Activated T-cell treated with anti-CD3 and anti-CD28 coated beads for 4 hours (primary cell): ENCODE measurements around the gene CACNA1E.

ENCODE experiments used
- DNase-seq: peaks from one replicate; pipeline ENCODE4 v3.0.0-alpha.2; 2020

Gene CACNA1E

DNA sequence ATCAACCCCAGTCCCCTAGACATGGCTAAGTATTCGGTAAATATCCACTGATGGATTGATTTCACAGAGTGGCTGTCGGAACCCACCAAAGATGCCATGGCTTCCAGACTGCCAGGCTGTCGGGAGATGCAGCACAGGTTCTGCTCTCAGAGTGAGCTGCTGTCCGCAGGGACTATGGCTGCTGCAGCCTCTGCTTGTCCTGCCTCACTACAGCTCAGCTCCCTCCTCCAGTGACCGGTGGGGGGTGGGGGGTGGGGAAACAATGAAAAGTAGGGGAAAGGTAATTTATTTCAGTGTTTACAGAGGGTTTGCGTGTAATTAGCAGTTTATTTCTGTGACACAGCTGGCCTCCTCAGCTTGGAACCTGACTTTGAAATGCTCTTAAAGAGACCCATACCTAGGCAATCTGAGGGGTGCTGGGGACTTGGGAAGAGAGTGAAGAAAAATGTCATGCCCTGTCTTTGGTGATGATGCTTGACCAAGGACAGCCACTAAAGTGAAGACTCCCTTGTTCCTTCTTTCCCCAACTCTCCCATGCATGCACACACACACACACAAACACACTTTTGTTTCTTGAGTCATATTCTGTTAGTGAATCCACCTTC, 109.0 kb downstream of the CACNA1E start:
- DNase-seq, result no peak

DNA sequence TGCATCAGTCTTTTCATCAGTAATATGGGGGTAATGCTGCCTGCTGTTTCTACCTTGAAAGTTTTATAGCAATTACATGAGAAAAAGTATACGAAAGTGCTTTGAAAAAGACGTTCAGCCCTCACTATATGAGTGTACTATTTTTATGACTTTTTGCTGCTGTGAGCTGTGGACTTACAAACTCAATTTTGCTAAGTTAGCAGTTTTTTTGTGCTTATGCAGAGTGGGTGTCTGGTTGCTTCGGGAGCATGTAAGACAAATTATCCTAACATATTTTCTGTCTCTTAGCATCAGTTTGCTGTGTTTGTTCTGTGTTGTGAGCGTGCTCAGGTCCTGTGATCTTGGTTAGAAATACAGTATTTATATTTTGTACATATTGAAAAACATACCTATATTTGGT, 109.7 kb downstream of the CACNA1E start:
- no peak for DNase-seq

DNA sequence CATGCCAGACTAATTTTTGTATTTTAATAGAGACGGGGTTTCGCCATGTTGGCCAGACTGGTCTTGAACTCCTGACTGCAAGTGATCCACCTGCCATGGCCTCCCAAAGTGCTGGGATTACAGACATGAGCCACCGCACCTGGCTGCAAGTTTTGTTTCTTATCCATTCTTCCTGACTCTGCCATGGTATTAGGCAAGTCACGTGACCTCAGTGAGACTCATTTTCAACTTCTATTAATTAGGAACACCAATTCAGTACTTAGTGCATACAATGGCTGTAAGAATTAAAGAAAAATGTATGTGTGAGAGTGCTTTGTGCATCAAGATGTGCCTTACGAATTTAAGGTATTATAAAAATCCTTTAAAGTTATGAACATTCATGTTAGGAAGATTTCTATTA, 111.2 kb downstream of the CACNA1E start:
- no peak for DNase-seq

DNA sequence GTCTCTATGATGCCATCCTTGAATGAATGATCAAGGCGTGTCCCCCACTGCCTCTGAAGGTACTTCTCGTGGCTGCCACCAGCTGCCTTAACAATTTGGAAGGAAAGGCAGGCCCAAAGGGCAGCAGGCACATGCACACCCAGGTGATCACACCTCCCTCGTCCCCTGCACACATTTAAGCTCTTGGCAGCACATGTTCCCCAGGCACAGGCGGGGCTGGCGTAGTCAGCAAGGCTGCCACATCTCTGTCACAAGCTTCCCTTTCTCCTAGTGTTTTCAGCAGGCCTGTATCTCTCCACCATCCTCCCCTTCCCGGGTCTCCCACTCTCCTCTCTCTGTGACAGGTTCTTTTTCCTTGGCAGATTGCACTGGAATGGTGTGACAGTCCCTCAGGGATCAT, 111.9 kb downstream of the CACNA1E start:
- no peak for DNase-seq

DNA sequence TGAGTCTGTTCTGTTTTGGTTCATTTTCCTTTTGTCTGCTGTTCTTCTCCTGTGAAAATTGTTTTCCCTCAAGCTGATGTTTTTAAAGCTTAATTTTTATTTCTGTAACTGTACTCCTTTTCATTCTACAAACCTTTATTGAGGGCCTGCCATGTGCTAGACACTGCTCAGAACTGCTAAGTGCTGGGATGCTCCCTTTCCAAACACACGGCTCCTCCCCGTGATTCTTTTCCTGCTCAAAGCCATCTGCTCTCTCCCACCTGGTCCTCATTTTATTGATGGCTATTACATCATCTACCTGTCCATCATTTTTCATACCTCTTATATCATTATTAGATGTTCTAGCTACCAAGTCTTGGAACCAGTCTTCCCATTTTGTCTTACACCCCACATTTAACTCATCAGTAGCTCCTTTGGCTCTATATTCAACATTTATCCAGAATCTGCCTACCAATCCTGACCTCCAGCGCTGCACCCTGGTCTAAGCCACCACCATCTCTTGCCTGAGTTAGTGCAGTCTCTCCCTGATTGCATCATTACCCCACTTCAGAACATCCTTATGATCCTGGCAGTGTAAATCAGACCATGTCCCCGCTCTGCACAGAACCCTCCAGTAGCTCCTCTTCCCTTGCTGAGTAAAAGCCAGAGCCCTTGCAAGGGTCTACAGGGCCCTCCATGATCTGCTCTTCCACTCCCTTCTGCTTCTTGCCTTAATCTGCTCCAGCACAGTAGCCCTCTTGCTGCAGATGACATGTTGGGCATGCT, 118.1 kb downstream of the CACNA1E start:
- DNase-seq, result no peak

DNA sequence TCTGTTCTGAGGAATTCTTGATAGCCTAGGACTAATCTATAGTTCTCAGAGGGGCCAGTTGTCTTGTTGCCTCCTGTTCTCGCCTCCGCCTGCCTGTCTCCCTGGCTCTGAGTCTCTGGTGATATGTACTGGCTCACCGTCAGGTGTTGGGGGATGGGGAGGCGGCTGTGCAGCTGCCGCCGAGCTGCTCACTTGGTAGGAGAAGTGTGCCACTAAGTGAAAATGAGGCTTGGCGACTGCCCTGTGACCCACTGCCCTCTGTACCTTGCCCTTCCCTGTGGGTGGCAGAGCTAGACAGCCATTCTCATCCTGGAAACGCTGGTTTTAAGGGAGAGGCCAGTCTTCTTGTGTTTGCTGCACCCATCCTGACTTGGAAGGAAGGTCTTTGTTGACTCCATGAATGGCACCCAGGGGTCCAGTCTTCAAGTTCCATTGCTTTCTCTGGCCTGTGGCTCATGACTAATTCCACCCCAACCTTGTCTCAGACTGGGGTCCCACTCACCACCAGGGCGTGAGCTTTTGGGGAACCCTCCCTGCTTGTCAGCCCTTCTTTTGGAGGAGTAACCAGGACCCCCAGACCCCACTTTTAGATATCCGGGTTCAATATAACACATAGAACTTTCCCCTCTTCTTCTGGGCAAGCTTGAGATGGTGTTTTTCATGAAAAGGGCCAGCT, 120.6 kb downstream of the CACNA1E start:
- no peak for DNase-seq

DNA sequence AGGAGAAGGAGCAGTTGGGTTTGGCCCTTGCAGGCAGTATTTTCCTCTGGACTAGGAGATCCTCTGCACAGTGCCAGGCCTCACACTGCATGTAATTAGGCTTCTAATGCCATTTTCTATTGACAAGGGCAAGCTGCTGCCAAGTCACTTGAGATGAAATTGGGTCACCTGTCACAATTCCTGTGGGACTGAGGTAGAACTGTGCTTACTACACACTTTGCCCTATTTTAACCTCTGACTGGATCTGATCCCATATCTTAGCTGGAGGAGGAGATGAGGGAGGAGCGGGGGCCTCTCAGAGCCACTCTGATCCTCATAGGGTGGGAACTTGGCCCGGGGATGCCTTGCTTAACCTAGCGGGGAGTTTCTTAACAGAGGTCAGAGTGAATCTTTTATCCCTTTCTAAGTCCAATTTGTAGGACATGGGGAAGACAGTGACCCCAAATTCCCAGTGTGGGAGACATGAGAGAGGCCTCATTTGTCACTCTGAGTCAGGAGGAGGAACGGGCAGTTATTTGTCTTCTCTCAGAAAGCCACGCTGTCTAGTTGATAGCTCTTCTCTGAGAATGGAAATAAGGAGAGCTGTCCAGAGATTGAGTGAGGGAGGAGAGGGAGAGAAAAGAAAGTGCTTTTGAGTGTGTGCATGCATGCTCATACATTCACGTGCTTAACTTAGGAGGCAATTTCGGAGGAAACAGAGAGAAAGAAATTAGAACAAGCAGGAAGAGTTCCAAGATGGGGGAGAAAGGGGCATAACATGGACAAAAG, 121.3 kb downstream of the CACNA1E start:
- no peak for DNase-seq

DNA sequence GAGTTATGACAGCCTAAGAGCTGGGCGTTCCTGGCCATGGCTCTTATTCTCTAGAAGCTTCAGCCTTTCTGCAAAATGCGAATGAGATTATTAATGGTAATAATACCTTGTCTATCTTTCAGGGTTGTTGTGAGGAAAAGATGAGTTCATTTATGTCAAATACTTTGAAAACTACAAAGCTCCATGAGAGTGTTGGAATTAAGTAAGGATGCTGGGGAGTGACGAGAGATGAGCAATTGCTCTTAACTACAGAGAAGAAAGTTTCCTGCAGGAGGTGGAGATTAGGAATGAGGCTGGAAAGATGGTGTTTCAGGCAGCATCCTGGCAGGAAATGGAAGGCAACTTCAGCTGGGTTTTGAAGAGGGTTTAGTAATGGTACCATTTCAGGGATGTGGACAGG, 124.2 kb downstream of the CACNA1E start:
- no peak for DNase-seq

DNA sequence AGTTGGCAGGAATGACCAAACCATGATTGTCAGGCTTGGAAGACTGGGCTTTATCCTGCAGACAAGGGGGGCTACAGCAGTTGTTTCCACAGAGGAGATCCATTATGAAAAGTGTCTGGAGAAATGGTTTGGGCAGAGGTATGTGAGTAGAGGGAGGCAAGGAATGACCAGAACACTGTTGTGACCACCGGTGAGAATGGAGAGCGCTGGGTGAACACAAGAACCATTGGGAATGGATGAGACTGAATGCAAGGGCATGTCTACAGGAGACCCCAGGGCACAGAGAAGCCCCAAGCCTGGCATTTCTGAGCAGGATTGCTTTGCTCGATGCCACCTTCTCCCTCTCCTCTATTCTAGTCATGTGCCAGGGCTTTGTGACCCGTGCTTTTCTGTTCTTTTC, 125.1 kb downstream of the CACNA1E start:
- no peak for DNase-seq

DNA sequence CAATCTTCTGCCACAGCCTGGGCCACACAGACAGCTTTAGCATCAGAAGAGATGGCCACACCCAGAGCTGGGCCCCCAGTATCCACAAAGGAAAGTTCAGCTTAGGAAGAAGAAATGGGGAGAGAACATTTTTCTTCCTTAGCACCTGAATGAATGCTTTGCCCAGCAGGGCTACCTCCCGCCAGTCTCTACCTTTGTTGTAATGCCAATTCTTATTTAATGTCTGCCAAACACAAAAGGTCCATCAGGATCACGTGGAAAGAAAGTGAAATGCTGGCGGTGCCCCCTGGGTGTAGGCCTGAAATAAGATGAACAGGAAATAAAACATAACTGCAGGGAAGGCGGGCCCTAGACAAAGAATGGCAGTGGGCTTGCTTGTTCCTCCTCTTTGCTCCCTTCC, 125.6 kb downstream of the CACNA1E start:
- DNase-seq, result no peak

DNA sequence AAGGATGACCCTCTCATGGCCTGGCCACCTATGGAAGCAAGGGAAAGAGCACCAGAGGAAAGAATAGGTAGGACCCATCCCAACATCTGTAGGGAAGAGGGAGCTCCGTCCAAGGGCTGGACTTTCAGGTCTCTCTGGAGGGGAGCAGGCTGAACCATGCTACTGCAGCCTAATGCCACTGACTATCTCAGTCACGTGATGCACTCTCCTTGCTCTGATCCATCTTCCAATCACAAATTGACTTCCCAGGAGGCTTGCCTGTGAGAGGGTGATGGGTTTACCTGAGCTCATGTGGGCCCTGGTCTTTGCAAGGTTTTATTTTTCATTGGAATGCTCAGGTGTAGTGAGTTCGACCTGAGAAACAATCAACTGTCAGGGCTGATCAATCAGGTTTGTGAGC, 128.8 kb downstream of the CACNA1E start:
- DNase-seq, result no peak

DNA sequence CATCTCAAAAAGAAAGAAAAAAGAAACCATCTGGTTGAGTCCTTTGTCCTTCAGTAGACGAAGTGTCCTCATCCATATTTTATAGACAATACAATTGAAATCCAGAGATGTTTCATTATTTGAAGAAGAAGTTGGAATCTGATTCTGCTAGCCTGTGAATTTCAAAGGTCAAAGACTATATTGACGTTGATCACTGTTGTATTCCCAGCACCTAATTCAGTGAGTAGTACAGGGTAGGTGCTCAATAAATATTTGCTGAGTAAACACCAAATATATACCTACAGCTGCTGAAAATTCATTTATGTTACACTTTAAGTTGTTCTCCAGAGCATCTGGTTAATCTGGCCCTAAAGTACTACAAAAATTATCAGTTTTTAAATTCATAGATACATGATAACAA, 135.2 kb downstream of the CACNA1E start:
- no peak for DNase-seq

DNA sequence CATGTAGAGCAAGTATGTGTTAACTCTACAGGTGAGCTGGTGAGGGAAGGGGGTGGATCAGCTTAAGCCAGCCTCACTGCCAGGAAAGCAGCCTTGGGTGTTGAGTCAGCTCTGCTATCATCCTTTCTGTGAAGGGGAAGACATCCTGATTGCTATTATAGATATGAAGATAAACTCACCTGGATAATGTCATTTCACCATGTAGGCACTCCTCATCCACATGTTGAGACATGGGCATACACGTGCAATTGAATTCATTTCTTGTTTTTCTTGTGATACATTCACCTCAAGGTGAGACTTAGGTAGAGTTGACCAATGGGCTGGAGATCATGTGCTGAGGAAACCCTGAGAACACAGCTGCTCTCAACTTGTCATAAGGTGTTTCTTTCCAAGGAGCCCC, 136.9 kb downstream of the CACNA1E start:
- DNase-seq, result no peak

DNA sequence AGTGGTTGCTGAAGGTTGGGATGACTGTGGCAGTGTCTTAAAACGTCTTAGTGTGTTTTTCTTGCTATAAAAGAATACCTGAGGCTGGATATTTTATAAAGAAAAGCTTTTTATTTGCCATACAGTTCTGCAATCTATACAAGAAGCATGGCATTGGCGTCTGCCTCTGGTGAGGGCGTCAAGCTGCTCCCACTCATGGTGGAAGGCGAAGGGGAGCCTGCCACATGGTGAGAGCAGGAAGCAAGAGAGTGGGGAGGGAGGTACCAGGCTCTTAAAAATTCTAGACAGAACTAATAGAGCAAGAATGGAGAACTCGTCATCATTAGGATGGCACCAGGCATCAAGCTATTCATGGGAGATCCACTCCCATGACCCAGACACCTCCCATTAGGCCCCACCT, 140.5 kb downstream of the CACNA1E start:
- DNase-seq, result no peak

DNA sequence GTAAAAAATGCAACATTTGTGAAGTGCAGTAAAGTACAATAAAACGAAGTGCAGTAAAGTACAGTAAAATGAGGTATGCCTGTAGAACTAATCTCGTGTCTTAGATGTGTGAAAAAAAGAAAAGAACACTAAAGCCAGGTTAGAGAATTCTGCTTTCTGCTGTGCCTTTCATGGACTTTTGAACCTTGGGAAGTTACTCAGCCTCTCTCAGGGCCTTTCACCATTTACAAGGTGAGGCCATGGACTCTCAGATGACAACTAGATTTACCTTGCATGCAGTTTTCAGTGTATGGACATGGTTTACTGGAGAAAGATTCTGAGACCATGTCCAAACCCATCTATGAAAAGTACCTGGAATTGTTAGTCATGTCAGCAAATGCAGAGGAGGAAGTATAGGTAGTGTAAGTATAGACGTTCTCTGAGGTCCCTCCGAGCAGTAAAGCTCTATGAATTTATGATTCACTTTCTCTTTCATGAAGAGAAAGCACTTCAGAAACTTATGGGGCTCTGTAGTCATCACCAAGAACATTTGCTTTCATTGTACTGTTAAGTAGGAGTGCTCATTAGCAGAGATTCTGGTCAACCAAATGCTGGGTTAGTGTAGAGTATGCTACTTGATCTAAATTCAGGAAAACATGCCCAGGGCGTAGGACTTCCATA, 143.1 kb downstream of the CACNA1E start:
- DNase-seq, result no peak

DNA sequence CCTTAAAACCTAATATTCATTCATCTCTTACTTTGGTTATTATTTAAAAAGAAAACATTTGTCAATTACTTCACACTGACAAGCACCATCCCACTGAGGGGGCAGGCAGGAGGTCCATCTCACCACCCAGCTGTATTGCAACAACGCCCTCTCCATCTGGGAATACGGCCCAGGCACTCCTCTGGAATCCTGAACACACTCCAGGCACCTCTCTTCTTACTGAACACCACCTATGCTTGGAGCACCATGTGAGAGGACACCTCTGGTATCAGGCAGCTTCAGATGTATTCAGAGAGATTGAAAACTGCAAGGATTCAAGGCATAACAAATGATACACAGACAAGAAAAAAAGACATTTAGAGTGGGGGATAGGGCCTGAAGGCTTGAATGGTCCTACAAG, 147.1 kb downstream of the CACNA1E start:
- no peak for DNase-seq

DNA sequence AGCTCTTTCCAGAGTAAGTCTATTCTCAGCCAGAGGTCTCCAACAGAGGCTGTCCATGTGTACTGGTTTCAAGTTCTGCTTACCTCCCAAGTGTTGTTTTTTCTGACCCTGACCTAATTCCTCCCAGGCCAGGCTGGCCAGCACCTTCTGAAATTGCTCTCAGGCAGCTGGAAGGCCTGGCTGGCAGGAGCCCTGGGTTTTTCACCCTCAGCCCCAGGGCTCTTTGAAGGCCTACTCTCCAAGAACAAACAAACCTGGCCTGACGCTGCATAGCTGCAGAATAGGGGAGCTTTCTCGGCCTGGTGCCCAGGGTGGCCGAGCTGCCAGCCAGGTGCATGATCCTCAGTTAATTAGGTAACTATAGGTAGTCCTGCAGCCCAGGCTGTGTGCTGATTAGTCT, 147.5 kb downstream of the CACNA1E start:
- no peak for DNase-seq

DNA sequence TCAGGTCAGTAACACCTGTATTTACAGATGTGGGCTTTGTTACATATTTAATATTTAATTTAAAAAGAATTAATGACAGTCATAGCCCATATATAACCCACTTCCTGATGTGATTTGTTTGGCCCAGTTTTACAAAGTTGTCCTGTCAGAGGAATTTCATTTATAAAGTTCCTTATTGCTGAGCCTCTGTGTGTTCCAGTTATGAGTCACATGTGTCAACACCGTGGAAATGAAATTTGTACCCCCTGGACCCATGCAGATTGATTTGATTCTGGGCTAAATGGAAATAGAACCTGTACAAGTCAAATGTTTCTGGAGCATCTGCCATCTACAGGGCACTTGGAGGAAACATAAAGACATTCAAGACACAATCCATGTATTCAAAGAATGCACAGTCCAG, 149.2 kb downstream of the CACNA1E start:
- DNase-seq, result no peak

DNA sequence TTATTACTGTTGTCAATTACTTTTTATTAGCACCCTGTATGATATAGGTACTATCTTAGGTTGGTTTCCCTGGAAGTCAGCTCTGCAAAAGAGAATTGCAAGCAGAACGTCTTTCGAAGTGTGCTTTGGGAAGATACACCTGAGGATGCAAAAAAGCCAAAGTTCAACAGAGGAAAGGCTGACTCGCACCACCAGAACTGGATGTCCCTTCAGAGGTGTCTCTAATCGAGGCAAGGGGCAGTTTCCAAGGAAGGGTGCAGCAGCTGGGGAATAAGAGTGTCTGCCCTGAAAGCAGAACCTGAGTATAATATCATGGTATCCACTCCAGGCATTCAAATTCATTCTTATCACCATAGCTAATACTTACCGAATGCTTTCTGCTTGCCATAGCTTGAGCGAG, 149.6 kb downstream of the CACNA1E start:
- DNase-seq, result no peak

DNA sequence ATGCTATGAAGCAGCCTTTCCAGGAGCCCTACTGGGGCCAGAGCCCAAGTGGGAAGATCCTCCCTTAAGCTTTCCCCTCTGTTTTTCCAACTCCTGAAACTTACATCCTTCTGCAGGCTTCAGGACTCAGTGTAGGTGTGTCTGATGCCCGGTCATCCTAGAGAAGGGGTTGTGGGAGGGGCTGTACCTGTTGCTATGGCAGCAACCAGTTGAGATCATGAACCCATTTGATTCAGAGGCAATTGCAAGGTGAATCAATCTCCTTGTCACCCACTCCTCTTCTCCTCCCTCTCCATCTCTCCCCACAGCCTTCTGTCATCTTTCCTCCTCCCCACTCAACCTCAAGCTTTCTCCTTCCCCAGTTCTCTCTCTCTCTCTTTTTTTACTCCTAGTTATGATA, 151.8 kb downstream of the CACNA1E start:
- no peak for DNase-seq

DNA sequence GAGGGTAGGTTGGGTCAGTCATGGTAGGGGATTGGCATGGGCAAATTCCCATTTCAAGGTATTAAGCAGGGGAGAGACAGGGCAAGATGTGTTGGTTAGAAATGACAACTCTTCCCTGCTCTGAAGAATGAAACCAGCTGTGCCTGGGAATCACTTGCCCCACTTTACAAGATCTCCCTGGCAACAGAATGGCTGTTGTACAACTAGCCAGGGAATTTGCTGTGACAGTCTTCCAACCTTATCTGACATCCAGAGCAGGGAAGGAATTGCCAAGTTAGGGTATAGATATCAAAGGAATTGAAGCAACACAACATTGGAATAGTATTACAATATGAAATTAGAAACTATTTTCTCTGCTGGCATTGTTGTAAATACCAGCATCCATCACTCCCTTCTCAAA, 154.7 kb downstream of the CACNA1E start:
- DNase-seq, result no peak

DNA sequence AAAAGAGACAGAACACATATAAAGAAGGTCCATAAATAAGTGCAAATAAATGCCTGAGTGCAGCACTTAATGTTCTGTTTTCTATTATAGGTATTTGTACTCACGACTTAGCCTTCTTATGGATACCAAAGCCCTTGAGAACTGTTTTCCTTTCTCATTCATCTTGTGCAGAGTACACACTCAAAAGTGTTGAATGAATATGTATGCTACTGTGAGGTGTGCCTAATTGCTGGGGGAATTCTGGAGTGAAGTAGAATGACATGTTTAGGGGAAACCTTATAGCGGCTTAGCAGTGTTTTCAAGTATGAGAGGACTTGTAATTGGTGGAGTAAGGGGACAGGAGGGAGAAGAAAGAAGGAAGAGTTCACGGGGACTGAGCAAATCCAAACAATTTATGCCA, 157.6 kb downstream of the CACNA1E start:
- no peak for DNase-seq

DNA sequence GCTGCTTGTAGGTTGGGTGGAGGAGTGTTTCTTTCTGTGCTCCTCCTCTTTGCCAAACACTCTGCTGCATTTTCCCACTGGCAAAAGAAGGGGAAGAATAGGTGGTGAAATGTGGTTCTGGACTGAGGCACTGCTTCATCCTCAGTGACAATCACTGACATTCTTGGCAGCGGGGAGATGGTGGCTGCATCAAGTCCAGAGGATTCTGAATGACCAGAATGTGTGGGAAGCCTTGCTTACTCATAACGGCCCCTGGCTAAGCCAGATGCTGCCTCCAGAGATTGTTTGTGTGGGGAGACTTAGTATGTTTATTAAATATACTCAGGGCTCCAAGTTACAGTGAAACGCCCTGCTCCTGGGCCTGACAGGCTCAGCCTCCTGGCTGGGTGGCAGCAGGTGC, 160.3 kb downstream of the CACNA1E start:
- no peak for DNase-seq
